Transverse colon (tissue), 3 donors: Measurements from ENCODE around the gene ABHD12.

ENCODE experiments used
- EP300 ChIP-seq: sonication (generic); formaldehyde crosslinking; IDR thresholded peaks from one replicate; pipeline ENCODE4 v1.6.1; 2017; ENCODE audit warnings: antibody characterized with exemption, low read depth
- TF ChIP-seq, protein P1 (sequence below), 5 experiments: fragments of 200-600 bp in 3 of 5; fragments of 450-650 bp in 2 of 5; sonication (generic) in 3 of 5; IDR thresholded peaks; 1 replicate in 2 of 5; 2 replicates in 3 of 5; pipeline ENCODE4 v1.5.1; 2016 to 2017; ENCODE audit warnings: antibody characterized with exemption in 5 of 5, inconsistent platforms in 3 of 5, mild to moderate bottlenecking in 2 of 5, moderate library complexity in 1 of 5

DNA sequence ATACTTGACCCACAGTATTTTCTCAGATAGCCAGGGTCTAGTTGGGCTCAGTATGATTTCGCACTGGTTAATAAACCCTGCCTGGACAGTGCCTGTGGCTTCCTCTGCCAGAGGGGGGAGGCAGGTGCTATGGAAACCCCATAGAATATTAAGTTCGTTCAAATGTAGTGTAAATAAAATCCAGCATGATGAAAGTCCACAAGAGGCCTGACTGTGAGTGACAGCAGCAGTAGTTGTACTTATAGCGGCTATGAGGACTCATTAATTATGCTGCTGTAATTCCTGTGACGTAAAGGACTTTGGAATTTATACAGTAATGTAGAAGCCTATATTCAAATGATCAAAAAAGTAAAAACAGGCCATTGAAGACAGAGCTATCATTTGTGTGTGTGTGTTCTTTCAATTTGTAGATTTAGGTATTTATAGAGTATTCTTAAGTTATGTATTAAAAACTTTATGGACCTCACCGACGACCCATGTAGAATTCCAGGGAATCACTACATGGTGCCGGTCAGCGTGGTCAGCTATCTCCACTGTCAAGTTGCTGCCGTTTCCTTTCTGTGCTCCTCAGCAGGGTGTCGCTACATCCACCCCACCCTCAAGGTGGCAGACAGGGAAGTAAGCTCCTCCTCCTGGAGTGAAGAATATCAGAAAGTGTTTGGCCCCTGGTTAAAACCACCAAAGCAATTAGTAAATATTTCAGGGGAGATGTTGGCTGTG is 132.7 kb downstream of the ABHD12 start:
- TF ChIP-seq, protein P1, sequence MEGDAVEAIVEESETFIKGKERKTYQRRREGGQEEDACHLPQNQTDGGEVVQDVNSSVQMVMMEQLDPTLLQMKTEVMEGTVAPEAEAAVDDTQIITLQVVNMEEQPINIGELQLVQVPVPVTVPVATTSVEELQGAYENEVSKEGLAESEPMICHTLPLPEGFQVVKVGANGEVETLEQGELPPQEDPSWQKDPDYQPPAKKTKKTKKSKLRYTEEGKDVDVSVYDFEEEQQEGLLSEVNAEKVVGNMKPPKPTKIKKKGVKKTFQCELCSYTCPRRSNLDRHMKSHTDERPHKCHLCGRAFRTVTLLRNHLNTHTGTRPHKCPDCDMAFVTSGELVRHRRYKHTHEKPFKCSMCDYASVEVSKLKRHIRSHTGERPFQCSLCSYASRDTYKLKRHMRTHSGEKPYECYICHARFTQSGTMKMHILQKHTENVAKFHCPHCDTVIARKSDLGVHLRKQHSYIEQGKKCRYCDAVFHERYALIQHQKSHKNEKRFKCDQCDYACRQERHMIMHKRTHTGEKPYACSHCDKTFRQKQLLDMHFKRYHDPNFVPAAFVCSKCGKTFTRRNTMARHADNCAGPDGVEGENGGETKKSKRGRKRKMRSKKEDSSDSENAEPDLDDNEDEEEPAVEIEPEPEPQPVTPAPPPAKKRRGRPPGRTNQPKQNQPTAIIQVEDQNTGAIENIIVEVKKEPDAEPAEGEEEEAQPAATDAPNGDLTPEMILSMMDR (IDR thresholded peaks at IDR 0.05) = no peak
- no peak for TF ChIP-seq EP300
